MM.1S (cell line): ENCODE results near the gene LRRC8D.

Experiments
- DNase-seq: peaks from one replicate; pipeline ENCODE4 v3.0.0-alpha.2; 2015
- H2AFZ ChIP-seq: fragments of 300-600 bp; sonication (generic); 2 replicates; pipeline ENCODE4 v1.6.0; 2016; ENCODE audit warnings: antibody characterized with exemption, low read length
- H3F3A ChIP-seq: fragments of 300-600 bp; sonication (generic); 2 replicates; pipeline ENCODE4 v1.6.1; 2016; ENCODE audit warnings: mild to moderate bottlenecking, antibody characterized with exemption, low read length, moderate library complexity, mixed read lengths; ENCODE audit not compliant: insufficient read depth
- H3K27ac ChIP-seq: fragments of 300-600 bp; sonication (generic); 2 replicates; pipeline ENCODE4 v1.5.1; 2016; ENCODE audit warnings: mild to moderate bottlenecking, low read length
- H3K27me3 ChIP-seq: fragments of 300-600 bp; sonication (generic); replicated peaks from 2 replicates; pipeline ENCODE4 v1.6.0; 2016; ENCODE audit warnings: low read length; ENCODE audit not compliant: insufficient read depth
- H3K36me3 ChIP-seq: fragments of 300-600 bp; sonication (generic); replicated peaks from 2 replicates; pipeline ENCODE4 v1.6.1; 2016; ENCODE audit warnings: mild to moderate bottlenecking, low read length, mixed read lengths; ENCODE audit not compliant: insufficient read depth
- H3K4me1 ChIP-seq: fragments of 300-600 bp; sonication (generic); 2 replicates; pipeline ENCODE4 v1.6.1; 2016; ENCODE audit warnings: low read length, mixed read lengths
- H3K4me2 ChIP-seq: fragments of 300-600 bp; sonication (generic); 2 replicates; pipeline ENCODE4 v1.6.0; 2016; ENCODE audit warnings: low read depth, low read length
- H3K4me3 ChIP-seq: fragments of 300-600 bp; sonication (generic); 2 replicates; pipeline ENCODE4 v1.5.1; 2016; ENCODE audit warnings: low read length, mixed read lengths
- H3K79me2 ChIP-seq: fragments of 300-600 bp; sonication (generic); 2 replicates; pipeline ENCODE4 v1.6.1; 2016; ENCODE audit warnings: mixed run types, low read length, mixed read lengths
- H3K9ac ChIP-seq: fragments of 300-600 bp; sonication (generic); 2 replicates; pipeline ENCODE4 v1.6.1; 2016; ENCODE audit warnings: low read length, mixed read lengths
- H3K9me2 ChIP-seq: fragments of 300-600 bp; sonication (generic); replicated peaks from 2 replicates; pipeline ENCODE4 v1.6.1; 2016; ENCODE audit warnings: mild to moderate bottlenecking, low read length, mixed read lengths; ENCODE audit not compliant: insufficient read depth
- H3K9me3 ChIP-seq: fragments of 300-600 bp; sonication (generic); replicated peaks from 2 replicates; pipeline ENCODE4 v1.6.1; 2016; ENCODE audit warnings: mild to moderate bottlenecking, low read length, mixed read lengths; ENCODE audit not compliant: insufficient read depth
- H4K20me1 ChIP-seq: fragments of 300-600 bp; sonication (generic); 2 replicates; pipeline ENCODE4 v1.6.1; 2016; ENCODE audit warnings: mild to moderate bottlenecking, low read length, moderate library complexity, mixed read lengths; ENCODE audit not compliant: insufficient read depth
- EZH2 ChIP-seq: fragments of 300-600 bp; sonication (generic); optimal IDR thresholded peaks from 2 replicates; pipeline ENCODE3; 2017; ENCODE audit warnings: low read depth, mild to moderate bottlenecking, antibody characterized with exemption, low read length, mixed read lengths
- EZH2phosphoT487 ChIP-seq: fragments of 300-600 bp; sonication (generic); IDR thresholded peaks from 2 replicates; pipeline ENCODE4 v1.6.1; 2018; ENCODE audit warnings: antibody characterized with exemption, low read length
- TF ChIP-seq, protein P1 (sequence below): fragments of 300-600 bp; sonication (generic); IDR thresholded peaks from 2 replicates; pipeline ENCODE4 v1.5.1; 2016; ENCODE audit warnings: antibody characterized with exemption, low read length, mixed read lengths

The LRRC8D gene

DNA sequence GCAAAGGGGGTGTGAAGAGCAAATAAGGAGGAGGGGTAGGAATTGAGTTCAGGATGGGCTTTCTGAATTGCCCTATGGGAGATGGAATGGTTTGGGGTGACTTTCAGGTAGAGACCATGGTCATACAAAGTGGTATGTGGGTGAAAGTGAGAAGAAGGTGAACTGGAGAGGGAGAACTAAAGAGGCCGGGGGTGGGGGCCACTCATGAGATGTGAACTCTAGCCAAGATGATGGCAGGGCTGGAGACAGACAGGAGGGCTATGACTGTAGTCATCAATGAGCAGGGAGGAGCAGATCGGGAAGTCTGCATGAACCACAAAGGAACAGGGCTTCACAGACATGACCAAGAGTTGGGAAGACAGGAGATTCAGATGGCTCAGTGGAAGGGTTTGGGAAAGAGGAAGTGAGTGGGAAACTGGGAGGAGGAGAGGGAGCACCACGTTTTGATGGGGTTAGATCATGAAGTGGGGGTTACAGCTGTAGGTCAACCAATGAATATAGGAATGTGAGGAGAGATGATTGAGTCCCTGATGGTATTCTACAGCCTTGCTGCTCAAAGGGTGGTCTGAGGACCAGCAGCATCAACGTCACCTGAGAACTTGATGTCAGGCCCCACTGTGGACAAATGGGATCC, 20.7 kb upstream of the LRRC8D start:
- no peak overlapping the region for H3K9ac ChIP-seq

DNA sequence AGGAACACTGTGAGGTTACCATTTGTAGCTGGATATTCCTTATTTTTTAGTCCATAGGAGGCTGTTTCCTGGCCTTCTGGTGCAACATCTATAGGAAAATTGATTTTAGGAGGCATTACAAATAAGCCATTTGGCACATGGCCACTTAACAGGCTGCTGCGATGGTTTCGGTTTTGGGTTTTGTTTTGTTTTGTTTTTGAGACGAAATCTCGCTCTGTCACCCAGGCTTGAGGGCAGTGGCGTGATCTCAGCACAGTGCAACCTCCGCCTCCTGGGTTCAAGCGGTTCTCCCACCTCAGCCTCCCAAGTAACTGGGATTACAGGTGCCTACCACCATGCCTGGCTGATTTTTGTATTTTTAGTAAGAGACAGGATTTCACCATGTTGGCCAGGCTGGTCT, 20.1 kb upstream of the LRRC8D start:
- Histone ChIP-seq H3K4me2 (no peak overlapping the region), H3K79me2 (no peaks in the 10 kb centered on the region), H4K20me1 (no peaks in the 10 kb centered on the region), H3K36me3 (no peaks in the 10 kb centered on the region), H3K4me1 (no peaks in the 10 kb centered on the region), H3F3A (no peaks in the 10 kb centered on the region), H2AFZ (no peak overlapping the region), H3K9me3 (no peaks in the 10 kb centered on the region), H3K27me3 (no peaks in the 10 kb centered on the region), H3K27ac (no peak overlapping the region), H3K4me3 (no peak overlapping the region), H3K9ac (no peak overlapping the region), H3K9me2 (no peaks in the 10 kb centered on the region)
- TF ChIP-seq, protein P1, sequence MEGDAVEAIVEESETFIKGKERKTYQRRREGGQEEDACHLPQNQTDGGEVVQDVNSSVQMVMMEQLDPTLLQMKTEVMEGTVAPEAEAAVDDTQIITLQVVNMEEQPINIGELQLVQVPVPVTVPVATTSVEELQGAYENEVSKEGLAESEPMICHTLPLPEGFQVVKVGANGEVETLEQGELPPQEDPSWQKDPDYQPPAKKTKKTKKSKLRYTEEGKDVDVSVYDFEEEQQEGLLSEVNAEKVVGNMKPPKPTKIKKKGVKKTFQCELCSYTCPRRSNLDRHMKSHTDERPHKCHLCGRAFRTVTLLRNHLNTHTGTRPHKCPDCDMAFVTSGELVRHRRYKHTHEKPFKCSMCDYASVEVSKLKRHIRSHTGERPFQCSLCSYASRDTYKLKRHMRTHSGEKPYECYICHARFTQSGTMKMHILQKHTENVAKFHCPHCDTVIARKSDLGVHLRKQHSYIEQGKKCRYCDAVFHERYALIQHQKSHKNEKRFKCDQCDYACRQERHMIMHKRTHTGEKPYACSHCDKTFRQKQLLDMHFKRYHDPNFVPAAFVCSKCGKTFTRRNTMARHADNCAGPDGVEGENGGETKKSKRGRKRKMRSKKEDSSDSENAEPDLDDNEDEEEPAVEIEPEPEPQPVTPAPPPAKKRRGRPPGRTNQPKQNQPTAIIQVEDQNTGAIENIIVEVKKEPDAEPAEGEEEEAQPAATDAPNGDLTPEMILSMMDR = no peak
- TF ChIP-seq EZH2phosphoT487 (no peak), EZH2 (no peak)
- DNase-seq = no peak

More for the DNA sequence above, 20.7 kb upstream of the LRRC8D start:
- Histone ChIP-seq H2AFZ (no peak overlapping the region), H3K36me3 (no peaks in the 10 kb centered on the region), H3K27ac (no peak overlapping the region), H3K4me3 (no peak overlapping the region), H3K9me2 (no peaks in the 10 kb centered on the region), H3K79me2 (no peaks in the 10 kb centered on the region), H4K20me1 (no peaks in the 10 kb centered on the region), H3K4me2 (no peak overlapping the region), H3K4me1 (no peaks in the 10 kb centered on the region), H3F3A (no peaks in the 10 kb centered on the region), H3K27me3 (no peaks in the 10 kb centered on the region), H3K9me3 (no peaks in the 10 kb centered on the region)
- no peak for DNase-seq
- no peak for TF ChIP-seq EZH2
- TF ChIP-seq, protein P1 = no peak
- no peak for TF ChIP-seq EZH2phosphoT487

DNA sequence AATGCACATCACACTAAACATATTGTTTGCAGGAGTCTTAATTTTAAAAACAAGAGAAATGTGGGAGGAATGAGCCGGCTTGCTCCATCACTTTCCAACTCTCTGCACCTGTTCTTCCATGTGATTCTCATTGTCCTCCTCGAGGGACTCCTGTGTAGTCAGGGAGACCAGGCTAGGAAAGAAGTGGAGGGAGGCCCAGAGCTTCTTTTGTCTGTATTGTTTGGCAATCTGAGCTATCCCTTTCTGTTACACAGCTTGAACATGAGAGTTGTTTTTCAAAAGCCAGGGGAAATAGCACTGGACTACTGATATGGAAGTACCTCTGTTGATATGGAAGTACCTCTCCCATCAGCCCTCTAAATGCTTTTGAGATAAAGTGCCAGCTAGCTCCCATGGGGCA, 18.8 kb upstream of the LRRC8D start:
- TF ChIP-seq EZH2 = no peak
- TF ChIP-seq, protein P1 = no peak
- no peak for TF ChIP-seq EZH2phosphoT487
- no peak for DNase-seq
- H3K9ac ChIP-seq = no peak overlapping the region

More for the DNA sequence above, 18.8 kb upstream of the LRRC8D start:
- H3F3A ChIP-seq = no peaks in the 10 kb centered on the region
- H3K36me3 ChIP-seq = no peaks in the 10 kb centered on the region
- no peaks in the 10 kb centered on the region for H3K4me1 ChIP-seq
- no peaks in the 10 kb centered on the region for H3K79me2 ChIP-seq
- no peak overlapping the region for H3K4me3 ChIP-seq
- no peaks in the 10 kb centered on the region for H3K27me3 ChIP-seq
- no peak overlapping the region for H3K4me2 ChIP-seq
- no peaks in the 10 kb centered on the region for H3K9me3 ChIP-seq
- no peaks in the 10 kb centered on the region for H4K20me1 ChIP-seq
- H3K27ac ChIP-seq = no peak overlapping the region
- H2AFZ ChIP-seq = no peak overlapping the region
- no peaks in the 10 kb centered on the region for H3K9me2 ChIP-seq
